Measurements from ENCODE around the gene ADIPOR2.

DNA sequence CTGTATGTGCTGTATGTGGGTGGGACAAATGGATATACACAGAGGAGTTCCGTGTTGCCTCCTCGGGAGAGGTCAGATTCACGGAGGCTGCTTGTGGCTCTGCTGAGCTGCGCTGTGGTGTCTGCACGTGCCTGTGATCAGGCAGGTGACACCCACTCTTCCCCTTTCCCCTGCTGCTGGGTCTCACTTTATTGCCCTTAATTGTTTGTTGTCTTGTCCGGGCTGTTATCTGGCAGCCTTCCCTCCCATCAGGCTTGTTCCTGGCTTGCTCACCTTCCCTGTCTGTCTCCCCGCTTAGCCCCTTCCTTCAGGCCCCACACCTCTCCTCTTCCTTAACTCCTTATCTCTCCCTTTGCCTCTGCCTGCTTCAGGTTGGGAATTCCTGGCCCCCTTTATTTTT, 48.4 kb upstream of the ADIPOR2 start:
- no peak for TF ChIP-seq GATA3 (IDR thresholded peaks at IDR 0.05; ENCODE audit: low read depth, low read length)
- TF ChIP-seq GATA2 (IDR thresholded peaks at IDR 0.05; ENCODE audit: low read depth, low read length): no peak
